ENCODE data around the gene LAMC3. TPM values are rescaled to one million over a fixed set of nuclear protein-coding genes. Genes with fewer than 3 reads are reported as not detected.

Gene LAMC3
- total RNA-seq, 1 donor from 2014 or later = 1.0 TPM

DNA sequence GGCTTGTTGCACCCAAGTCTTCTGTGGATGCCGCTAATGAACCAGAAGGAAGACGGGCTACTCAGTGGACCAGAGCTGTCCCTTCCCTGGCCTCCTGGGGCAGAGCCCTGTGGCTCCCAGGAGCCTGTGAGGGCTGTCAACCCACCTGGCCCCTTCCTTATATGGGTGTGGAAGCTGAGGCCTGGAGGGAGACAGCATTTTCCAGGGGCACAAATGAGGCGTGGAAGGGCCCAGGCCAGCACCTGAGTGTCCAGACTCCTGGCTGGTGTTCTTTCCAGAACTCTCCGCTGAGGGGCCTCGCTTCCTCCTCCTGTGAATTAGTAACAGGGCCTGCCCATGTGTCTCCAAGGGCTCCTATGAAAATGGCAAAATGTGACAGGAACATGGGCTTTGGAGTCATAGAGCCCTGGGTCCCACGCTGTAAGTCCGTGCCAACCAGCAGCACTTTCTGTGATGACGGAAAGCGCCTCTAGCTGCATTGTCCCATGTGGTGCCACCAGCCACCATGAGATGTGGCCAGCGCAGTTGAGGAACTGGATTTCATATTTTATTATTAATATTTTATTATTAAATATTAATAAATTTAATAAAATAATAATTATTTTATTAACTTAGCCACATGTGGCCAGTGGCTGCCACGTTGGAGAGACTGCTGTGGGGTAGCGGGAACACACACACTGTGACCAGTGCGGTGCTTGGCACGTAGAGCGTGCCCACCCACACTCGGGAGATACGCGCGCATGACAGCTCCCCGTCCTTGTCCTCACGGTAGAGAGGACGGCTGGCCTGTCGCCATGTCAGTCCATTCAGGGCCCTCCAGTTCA lies 18.3 kb downstream of the LAMC3 start:
- Mint-ChIP-seq H3K4me1 (ENCODE audit: unreplicated experiment) (no peaks in the 10 kb centered on the region), H3K9me3 (ENCODE audit: unreplicated experiment) (no peaks in the 10 kb centered on the region), H3K27ac (ENCODE audit: unreplicated experiment) (no peak overlapping the region), H3K36me3 (ENCODE audit: unreplicated experiment) (no peaks in the 10 kb centered on the region), H3K27me3 (ENCODE audit: unreplicated experiment) (peaks cover 39% of the 10 kb centered on the region), H3K4me3 (ENCODE audit: unreplicated experiment) (no peak overlapping the region)
- no peak for DNase-seq (ENCODE audit: extremely low spot score, unreplicated experiment)
- TF ChIP-seq, protein P1, sequence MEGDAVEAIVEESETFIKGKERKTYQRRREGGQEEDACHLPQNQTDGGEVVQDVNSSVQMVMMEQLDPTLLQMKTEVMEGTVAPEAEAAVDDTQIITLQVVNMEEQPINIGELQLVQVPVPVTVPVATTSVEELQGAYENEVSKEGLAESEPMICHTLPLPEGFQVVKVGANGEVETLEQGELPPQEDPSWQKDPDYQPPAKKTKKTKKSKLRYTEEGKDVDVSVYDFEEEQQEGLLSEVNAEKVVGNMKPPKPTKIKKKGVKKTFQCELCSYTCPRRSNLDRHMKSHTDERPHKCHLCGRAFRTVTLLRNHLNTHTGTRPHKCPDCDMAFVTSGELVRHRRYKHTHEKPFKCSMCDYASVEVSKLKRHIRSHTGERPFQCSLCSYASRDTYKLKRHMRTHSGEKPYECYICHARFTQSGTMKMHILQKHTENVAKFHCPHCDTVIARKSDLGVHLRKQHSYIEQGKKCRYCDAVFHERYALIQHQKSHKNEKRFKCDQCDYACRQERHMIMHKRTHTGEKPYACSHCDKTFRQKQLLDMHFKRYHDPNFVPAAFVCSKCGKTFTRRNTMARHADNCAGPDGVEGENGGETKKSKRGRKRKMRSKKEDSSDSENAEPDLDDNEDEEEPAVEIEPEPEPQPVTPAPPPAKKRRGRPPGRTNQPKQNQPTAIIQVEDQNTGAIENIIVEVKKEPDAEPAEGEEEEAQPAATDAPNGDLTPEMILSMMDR (IDR thresholded peaks at IDR 0.05) = no peak

DNA sequence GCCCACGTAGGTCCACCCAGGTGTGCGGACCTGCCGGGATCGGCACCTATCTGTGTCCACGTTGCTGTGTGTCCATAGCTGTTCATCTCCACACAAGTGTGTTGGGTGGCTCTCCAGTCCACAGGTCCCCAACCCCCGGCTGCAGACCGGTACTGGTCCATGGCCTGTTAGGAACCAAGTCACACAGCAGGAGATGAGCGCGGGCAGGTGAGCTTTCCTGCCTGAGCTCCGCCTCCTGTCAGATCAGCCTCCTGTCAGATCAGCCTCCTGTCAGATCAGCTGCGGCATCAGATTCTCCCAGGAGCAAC lies 18.9 kb downstream of the LAMC3 start:
- Mint-ChIP-seq H3K9me3 (ENCODE audit: unreplicated experiment) (no peaks in the 10 kb centered on the region), H3K4me3 (ENCODE audit: unreplicated experiment) (no peak overlapping the region), H3K36me3 (ENCODE audit: unreplicated experiment) (no peaks in the 10 kb centered on the region), H3K4me1 (ENCODE audit: unreplicated experiment) (no peaks in the 10 kb centered on the region), H3K27ac (ENCODE audit: unreplicated experiment) (no peak overlapping the region), H3K27me3 (ENCODE audit: unreplicated experiment) (peaks cover 38% of the 10 kb centered on the region)
- TF ChIP-seq, protein P1 (IDR thresholded peaks at IDR 0.05) = no peak
- DNase-seq (ENCODE audit: extremely low spot score, unreplicated experiment) = no peak

DNA sequence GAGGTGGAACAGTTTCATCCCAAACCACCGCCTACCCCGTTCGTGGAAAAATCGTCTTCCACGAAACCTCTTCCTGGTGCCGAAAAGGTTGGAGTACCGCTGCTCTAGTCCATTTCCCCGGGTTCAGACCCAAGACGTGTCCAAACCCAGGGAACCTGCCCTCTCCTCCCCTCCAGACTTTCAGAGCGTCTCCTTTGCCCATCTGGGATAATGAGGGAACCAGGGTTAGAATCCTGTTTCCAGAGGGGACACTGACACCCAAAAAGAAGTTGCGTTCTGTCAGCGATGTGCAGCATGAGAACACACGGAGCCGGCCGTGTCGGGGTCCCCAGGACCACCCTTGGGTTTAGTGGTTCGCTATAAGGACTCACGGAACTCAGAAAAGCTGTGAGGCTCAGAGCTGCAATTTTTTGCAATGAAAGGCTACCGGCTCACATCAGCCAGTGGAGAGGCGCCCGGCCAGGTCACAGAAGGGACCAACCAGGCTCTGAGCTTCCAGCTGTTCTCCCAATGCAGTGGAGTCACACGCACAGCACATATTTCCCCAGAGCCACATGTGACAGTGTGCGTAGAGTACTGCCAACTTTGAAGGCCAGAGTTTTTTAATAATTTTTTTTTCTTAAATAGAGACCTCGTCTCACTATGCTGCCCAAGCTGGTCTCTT lies 19.4 kb downstream of the LAMC3 start:
- DNase-seq (ENCODE audit: extremely low spot score, unreplicated experiment) = no peak
- TF ChIP-seq, protein P1 (IDR thresholded peaks at IDR 0.05) = no peak
- H3K4me1 Mint-ChIP-seq (ENCODE audit: unreplicated experiment) = no peaks in the 10 kb centered on the region
- H3K4me3 Mint-ChIP-seq (ENCODE audit: unreplicated experiment) = no peak overlapping the region
- H3K9me3 Mint-ChIP-seq (ENCODE audit: unreplicated experiment) = no peaks in the 10 kb centered on the region
- H3K27me3 Mint-ChIP-seq (ENCODE audit: unreplicated experiment) = peaks cover 36% of the 10 kb centered on the region
- no peak overlapping the region for H3K27ac Mint-ChIP-seq (ENCODE audit: unreplicated experiment)
- no peaks in the 10 kb centered on the region for H3K36me3 Mint-ChIP-seq (ENCODE audit: unreplicated experiment)

DNA sequence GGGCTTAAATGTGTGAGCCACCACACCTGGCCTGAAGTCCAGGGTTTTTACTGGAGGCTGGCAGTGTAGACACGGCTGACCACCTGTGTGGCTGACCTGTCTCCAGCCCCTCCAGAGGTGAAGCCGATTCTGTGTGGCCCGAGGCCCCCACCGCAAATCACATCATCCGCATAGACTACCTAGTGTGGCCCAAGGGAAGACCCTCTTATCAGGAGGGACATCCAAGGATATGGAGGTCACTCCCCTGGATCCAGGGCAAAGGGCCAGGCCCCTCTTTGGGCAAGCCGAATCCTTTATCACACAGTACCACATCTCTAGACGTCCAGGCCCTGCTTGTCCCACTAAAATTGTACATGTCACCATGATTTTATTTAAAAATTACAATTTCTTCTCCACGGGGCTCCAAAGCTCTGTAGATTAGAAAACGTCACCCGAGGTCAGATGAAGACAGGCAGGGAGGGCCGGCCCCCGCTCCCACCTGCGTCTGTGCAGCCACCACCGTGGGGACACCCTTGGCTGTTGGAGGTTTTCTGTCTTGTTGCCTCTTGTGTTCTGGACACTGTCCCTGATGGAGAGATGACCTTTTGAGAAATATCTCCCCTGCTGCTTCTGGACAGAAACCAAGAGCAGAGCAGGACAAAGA lies 20.1 kb downstream of the LAMC3 start:
- Mint-ChIP-seq H3K27me3 (ENCODE audit: unreplicated experiment) (peaks cover 30% of the 10 kb centered on the region), H3K4me3 (ENCODE audit: unreplicated experiment) (no peak overlapping the region), H3K9me3 (ENCODE audit: unreplicated experiment) (no peaks in the 10 kb centered on the region)

More for the DNA sequence above, 20.1 kb downstream of the LAMC3 start:
- TF ChIP-seq, protein P1 (IDR thresholded peaks at IDR 0.05) = no peak
- Mint-ChIP-seq H3K36me3 (ENCODE audit: unreplicated experiment) (no peaks in the 10 kb centered on the region), H3K27ac (ENCODE audit: unreplicated experiment) (no peak overlapping the region), H3K4me1 (ENCODE audit: unreplicated experiment) (no peaks in the 10 kb centered on the region)
- no peak for DNase-seq (ENCODE audit: extremely low spot score, unreplicated experiment)
